ENCODE data around the gene CD81.

Gene CD81

GRCh38 chr11:2440646-2441045 is 63.5 kb downstream of the CD81 start:
- DNase-seq: no peak

GRCh38 chr11:2441171-2441570 is 64.1 kb downstream of the CD81 start:
- no peak for DNase-seq

- no peak for DNase-seq
These were observed 65.5 kb downstream of the CD81 start for GRCh38 chr11:2442589-2442988.

GRCh38 chr11:2443406-2443805 is 66.3 kb downstream of the CD81 start:
- no peak for DNase-seq

- DNase-seq: no peak
These were observed 67.0 kb downstream of the CD81 start, which contains the start of gene TRPM5 for GRCh38 chr11:2443881-2444820. Gene TRPM5, minus strand, starts transcription at chr11:2444514. Its CDS starts 21,478 bp downstream, at chr11:2423036.

GRCh38 chr11:2444821-2445745 is 68.0 kb downstream of the CD81 start, which contains the start of gene KCNQ1:
Gene KCNQ1, plus strand, starts transcription at chr11:2445008. Its CDS starts 91 bp downstream, at chr11:2445099.
- DNase-seq: no peak

GRCh38 chr11:2445746-2446551 is 68.8 kb downstream of the CD81 start:
- no peak for DNase-seq

GRCh38 chr11:2446590-2447252 is 69.6 kb downstream of the CD81 start:
- no peak for DNase-seq
